GM12892 (cell line): ENCODE measurements around the gene CFAP61.
"Not testable (repeated sequence)": the region's sequence is repeated elsewhere in the genome, so short reads cannot be mapped to it uniquely, and the experiment has no call there.

Experiments used
- DNase-seq: peaks from one replicate; pipeline ENCODE4 v3.0.0; 2011; ENCODE audit not compliant: insufficient read length
- FAIRE-seq: peaks from 2 replicates; lab custom pipeline; 2011; peaks lifted over from hg19 to GRCh38; lab: Jason Lieb, UNC
- POLR2A ChIP-seq: IDR thresholded peaks from 2 replicates; pipeline ENCODE4 v1.6.1; 2011; ENCODE audit warnings: low read depth, low read length, control low read depth
- POLR2AphosphoS5 ChIP-seq: IDR thresholded peaks from 2 replicates; pipeline ENCODE4 v1.6.1; 2011; ENCODE audit warnings: low read depth, low read length, control low read depth
- TAF1 ChIP-seq: IDR thresholded peaks from 2 replicates; pipeline ENCODE4 v1.6.1; 2011; ENCODE audit warnings: low read depth, mild to moderate bottlenecking, control low read depth, low read length, borderline replicate concordance

Gene CFAP61

GRCh38 chr20:20353576-20353975 is 301.2 kb downstream of the CFAP61 start:
- TF ChIP-seq POLR2A, result no peak
- no peak for TF ChIP-seq TAF1
- no peak for TF ChIP-seq POLR2AphosphoS5
- FAIRE-seq, result no peak
- no peak for DNase-seq

GRCh38 chr20:20355503-20355902 is 303.2 kb downstream of the CFAP61 start:
- FAIRE-seq, result peak; percentile 62
- DNase-seq, result not testable (repeated sequence)

- no peak for DNase-seq
- no peak for FAIRE-seq
- TF ChIP-seq POLR2A, result no peak
- TF ChIP-seq TAF1, result no peak
- TF ChIP-seq POLR2AphosphoS5, result no peak
These were observed 306.5 kb downstream of the CFAP61 start for GRCh38 chr20:20358801-20359200.

- FAIRE-seq (no peak), DNase-seq (no peak)
- TF ChIP-seq POLR2AphosphoS5, result no peak
- TF ChIP-seq POLR2A, result no peak
- no peak for TF ChIP-seq TAF1
These were observed 307.3 kb downstream of the CFAP61 start for GRCh38 chr20:20359628-20360027.

GRCh38 chr20:20360464-20360863 is 308.1 kb downstream of the CFAP61 start:
- no peak for TF ChIP-seq POLR2AphosphoS5
- no peak for TF ChIP-seq POLR2A
- FAIRE-seq, result peak; percentile 86
- peak; percentile 41 for DNase-seq

- DNase-seq (no peak), FAIRE-seq (no peak)
- TF ChIP-seq POLR2AphosphoS5, result no peak
- TF ChIP-seq TAF1, result no peak
- no peak for TF ChIP-seq POLR2A
These were observed 310.6 kb downstream of the CFAP61 start for GRCh38 chr20:20362774-20363433.

- DNase-seq, result no peak
- no peak for TF ChIP-seq POLR2A
- TF ChIP-seq TAF1, result no peak
- no peak for TF ChIP-seq POLR2AphosphoS5
- no peak for FAIRE-seq
These were observed 311.1 kb downstream of the CFAP61 start for GRCh38 chr20:20363434-20363798.

GRCh38 chr20:20363799-20364592 is 311.7 kb downstream of the CFAP61 start:
- no peak for FAIRE-seq
- TF ChIP-seq POLR2AphosphoS5, result no peak
- no peak for TF ChIP-seq POLR2A
- TF ChIP-seq TAF1, result no peak
- DNase-seq, result no peak

GRCh38 chr20:20364593-20365479 is 312.5 kb downstream of the CFAP61 start:
- FAIRE-seq (no peak), DNase-seq (no peak)
- TF ChIP-seq POLR2A, result no peak
- TF ChIP-seq TAF1, result no peak
- no peak for TF ChIP-seq POLR2AphosphoS5

- FAIRE-seq (no peak), DNase-seq (no peak)
- no peak for TF ChIP-seq TAF1
- no peak for TF ChIP-seq POLR2A
- no peak for TF ChIP-seq POLR2AphosphoS5
These were observed 313.3 kb downstream of the CFAP61 start for GRCh38 chr20:20365480-20366161.

GRCh38 chr20:20366551-20366875 is 314.2 kb downstream of the CFAP61 start:
- TF ChIP-seq POLR2AphosphoS5, result no peak
- DNase-seq, result no peak
- FAIRE-seq, result no peak
